GM12872 (cell line): ENCODE data around the gene CCDC192.

Experiments used
- TF ChIP-seq, protein P1 (sequence below): IDR thresholded peaks from 3 replicates; pipeline ENCODE4 v1.5.1; 2011; ENCODE audit warnings: low read depth, mild to moderate bottlenecking, low read length, moderate library complexity; ENCODE audit not compliant: insufficient read depth

CCDC192 gene

DNA sequence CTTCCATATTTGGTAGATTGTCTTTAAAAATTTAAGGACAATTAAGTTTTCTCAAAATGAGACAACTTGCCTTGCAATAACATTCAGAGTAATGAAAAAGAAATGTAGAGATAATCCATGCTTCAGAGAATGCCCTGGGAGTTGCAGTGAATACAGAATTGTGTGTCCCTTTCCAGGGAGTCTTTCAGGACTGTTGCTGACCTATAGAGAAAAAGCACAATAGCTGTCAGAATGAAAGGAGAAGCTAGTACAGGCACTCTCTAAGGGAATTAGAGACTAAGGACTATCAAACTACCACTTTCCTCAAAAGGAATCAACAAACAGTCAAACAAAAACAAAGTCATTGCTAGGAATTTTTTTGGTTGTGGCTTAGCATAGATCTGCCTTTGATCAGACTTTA is 93.0 kb downstream of the CCDC192 start:
- TF ChIP-seq, protein P1, sequence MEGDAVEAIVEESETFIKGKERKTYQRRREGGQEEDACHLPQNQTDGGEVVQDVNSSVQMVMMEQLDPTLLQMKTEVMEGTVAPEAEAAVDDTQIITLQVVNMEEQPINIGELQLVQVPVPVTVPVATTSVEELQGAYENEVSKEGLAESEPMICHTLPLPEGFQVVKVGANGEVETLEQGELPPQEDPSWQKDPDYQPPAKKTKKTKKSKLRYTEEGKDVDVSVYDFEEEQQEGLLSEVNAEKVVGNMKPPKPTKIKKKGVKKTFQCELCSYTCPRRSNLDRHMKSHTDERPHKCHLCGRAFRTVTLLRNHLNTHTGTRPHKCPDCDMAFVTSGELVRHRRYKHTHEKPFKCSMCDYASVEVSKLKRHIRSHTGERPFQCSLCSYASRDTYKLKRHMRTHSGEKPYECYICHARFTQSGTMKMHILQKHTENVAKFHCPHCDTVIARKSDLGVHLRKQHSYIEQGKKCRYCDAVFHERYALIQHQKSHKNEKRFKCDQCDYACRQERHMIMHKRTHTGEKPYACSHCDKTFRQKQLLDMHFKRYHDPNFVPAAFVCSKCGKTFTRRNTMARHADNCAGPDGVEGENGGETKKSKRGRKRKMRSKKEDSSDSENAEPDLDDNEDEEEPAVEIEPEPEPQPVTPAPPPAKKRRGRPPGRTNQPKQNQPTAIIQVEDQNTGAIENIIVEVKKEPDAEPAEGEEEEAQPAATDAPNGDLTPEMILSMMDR, result no peak

DNA sequence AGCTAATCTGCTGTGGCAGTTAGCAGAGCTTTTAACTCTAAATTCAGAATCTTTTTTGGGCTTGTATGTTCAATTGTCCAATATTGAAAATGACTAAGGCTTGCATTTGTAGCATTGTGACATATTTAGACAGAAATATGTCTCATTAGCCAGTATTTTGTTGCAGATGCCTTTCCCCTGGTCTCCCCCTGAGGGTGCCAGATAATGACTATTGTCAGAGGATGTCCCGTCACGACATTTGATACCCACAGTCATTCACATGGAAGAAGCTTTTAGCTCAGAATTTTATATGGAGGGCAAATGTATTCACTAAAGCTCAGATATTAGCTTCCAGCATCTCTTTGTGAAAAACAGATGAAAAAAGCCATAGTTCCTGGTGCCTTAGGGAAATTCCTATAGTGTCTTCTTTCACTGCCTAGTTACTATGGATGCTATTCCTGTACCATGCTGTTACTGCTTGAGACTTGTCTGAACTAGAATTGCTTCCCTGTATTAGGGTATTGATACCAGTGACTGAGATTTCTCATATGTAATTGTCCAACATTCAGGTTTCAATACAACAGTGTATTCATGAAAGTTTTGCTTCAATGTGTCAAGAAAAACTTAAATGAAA is 96.2 kb downstream of the CCDC192 start:
- TF ChIP-seq, protein P1, result no peak

DNA sequence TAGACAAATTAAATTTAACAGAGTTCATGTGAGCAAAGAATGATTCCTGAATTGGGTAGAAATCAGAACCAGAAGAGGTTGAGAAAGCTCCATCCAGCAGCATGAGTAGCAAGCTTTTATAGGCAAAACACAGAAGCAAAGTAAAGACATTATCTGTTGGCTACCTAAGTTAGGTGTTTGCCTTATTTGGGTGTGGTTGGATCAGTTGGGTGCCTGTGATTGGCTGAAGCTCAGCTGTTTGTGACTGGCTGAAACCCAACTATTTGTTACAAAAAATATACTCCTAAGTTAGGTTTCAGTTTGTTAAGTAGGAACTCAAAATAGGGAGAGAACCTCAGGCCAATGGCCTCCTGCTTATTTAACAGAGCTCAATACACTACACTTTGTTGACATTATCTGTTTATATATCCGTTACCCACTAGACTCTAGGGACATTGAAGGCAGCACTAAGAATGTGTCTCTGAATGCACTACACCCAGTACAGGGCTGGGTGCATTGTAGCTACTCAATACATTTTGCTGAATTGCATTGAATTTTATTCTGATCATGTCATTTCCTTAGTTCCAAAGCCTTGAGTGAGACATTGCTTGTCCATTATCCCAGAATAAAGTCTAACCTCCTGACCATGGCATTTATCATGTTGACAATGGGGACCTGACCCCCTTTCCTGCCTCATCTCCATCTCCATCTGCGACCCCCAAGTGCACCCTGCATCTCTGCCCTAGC is 98.7 kb downstream of the CCDC192 start:
- TF ChIP-seq, protein P1, result no peak

DNA sequence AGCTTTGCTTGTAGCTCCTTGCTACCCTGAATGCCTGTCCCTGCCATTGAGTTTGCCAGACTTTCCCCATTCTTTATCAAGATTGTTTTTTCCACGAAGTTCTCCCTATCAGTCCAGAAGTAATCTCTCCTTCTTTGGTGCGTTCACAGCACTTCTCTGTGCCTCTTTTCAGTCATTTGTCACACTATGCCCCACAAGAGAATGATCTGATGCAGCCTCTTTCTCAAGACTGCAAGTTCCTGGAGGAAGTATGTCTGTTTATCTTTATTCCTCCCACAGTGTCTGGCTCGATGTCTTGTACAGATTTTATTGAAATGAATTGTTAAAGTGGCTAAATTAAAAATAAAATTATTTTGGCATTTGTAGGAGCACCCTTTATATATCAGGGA is 99.3 kb downstream of the CCDC192 start:
- TF ChIP-seq, protein P1, result no peak

DNA sequence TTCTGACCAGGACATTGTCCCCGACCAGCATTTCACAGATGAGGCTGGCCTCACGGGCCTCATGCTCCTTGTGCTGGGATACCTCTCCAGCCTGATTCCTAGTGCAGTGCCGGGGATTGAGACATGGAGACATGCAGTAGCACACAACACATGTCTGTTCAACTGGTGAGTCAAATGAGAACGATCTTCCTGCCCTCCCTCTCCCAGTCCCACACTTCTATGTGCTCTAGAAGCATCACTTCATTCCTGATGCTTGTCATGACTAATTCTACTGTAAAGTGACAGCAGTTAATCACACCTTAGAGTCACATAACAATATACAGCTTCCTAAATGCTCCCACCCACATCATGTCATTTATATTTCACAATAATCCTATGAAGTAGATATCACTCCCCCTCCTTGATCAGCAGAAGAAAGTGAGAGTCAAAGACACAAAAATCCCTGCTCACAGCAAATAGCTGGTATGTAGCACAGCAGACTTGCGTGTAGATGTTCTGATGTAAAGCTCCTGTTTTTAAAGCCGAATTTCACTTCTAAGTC is 101.8 kb downstream of the CCDC192 start:
- TF ChIP-seq, protein P1, result no peak

DNA sequence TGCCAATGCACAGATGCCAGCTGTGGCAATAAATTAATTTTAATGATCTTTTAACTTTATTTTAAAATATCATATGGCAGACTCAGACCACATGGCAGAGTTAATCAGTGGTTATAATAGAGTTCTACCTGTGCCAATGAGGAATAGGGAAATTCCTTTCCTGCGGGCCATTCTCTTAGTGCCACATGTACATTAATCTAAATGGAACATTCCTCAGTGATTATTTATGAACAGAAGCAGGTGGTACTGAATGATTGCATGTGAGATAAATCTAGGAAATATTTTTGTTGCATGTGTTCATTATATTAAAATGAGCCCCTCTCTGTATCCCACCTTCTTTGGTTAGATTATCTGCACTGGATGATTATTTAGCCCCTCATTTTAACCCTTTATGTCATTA is 102.3 kb downstream of the CCDC192 start:
- TF ChIP-seq, protein P1, result no peak

DNA sequence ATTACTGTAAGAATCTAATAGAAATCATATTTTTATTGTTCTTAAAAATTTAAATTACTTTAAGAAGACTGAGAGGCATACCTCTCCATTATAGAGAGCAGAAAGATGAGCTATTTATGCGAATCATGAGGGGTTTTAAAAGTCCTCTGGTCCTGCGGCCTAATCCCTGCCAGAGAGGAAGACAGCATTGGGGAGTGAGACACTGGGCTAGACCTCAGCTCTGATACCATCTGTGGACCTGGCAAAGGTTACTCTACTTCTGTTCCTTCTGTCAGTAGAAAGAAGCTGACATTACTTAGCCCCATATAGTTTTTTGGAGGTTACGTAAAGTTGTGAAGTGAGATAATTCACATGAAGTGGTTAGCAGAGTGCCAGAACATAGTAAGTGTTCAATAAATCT is 103.6 kb downstream of the CCDC192 start:
- TF ChIP-seq, protein P1, result no peak
